Lung (tissue), 16 donors: ENCODE measurements around the gene GSPT2. TPM values are rescaled to one million over a fixed set of nuclear protein-coding genes. Genes with fewer than 3 reads are reported as not detected.
"Not testable (repeated sequence)": the region's sequence is repeated elsewhere in the genome, so short reads cannot be mapped to it uniquely, and the experiment has no call there.

ENCODE experiments used
- ATAC-seq: fragments of 200-7000 bp; cut with Tn5 transposase; one replicate; pipeline ENCODE4 v1.9.1; 2020; ENCODE audit warnings: moderate number of reproducible peaks; ENCODE audit not compliant: insufficient read depth, low FRiP score
- DNase-seq, 3 donors: peaks; one replicate each; pipeline ENCODE4 v3.0.0-alpha.2; 2013 to 2017
- H3K27ac ChIP-seq, 2 donors: one replicate each; pipeline ENCODE4 v1.5.1; 2013; ENCODE audit warnings: mild to moderate bottlenecking in 2 of 2, moderate library complexity in 2 of 2, control low read depth in 1 of 2, inconsistent platforms in 1 of 2, low read depth in 1 of 2, low read length in 1 of 2
- H3K27me3 ChIP-seq, 3 donors: one replicate each; pipeline ENCODE4 v1.5.1; 2013; ENCODE audit warnings: low read length in 2 of 3; ENCODE audit not compliant: control insufficient read depth in 3 of 3, insufficient read depth in 3 of 3
- H3K36me3 ChIP-seq, 4 donors: one replicate each; pipeline ENCODE4 v1.5.1; 2013; ENCODE audit warnings: low read length in 4 of 4, mild to moderate bottlenecking in 1 of 4, moderate library complexity in 1 of 4; ENCODE audit not compliant: control insufficient read depth in 4 of 4, insufficient read depth in 4 of 4
- H3K4me1 ChIP-seq, 5 donors: one replicate each; pipeline ENCODE4 v1.5.1; 2013; ENCODE audit warnings: low read length in 5 of 5, mild to moderate bottlenecking in 2 of 5, moderate library complexity in 1 of 5; ENCODE audit not compliant: control insufficient read depth in 5 of 5, insufficient read depth in 5 of 5
- H3K4me3 ChIP-seq: one replicate; pipeline ENCODE4 v1.5.1; 2013; ENCODE audit warnings: mild to moderate bottlenecking, control low read depth, moderate library complexity
- H3K9ac ChIP-seq, 2 donors: one replicate each; pipeline ENCODE4 v1.5.1; 2013; ENCODE audit warnings: low read length in 2 of 2, control low read depth in 1 of 2; ENCODE audit not compliant: insufficient read depth in 1 of 2
- H3K9me3 ChIP-seq, 4 donors: one replicate each; pipeline ENCODE4 v1.5.1; 2013; ENCODE audit warnings: low read length in 3 of 4, mild to moderate bottlenecking in 1 of 4, moderate library complexity in 1 of 4; ENCODE audit not compliant: control insufficient read depth in 4 of 4, insufficient read depth in 3 of 4
- WGBS, 2 donors: extraction: QIAGEN DNeasy Blood & Tissue Kit; methylation state at CpG; one replicate each; pipeline ENCODE4 v1.1.7; 2013; 5-methylcytosine and 5-hydroxymethylcytosine counted together
- long read RNA-seq, 5 donors: transcript quantifications; one replicate each; lab custom pipeline, GENCODE V29; 2026
- polyA plus RNA-seq, 2 donors: library from polyadenylated mRNA; stranded (reverse); fragments of 200-250 nt; gene quantifications; one replicate each; pipeline ENCODE4 v1.2.1, GENCODE V29; 2013
- total RNA-seq, 2 donors: library from RNA; depleted of rRNA in 1 of 2; stranded (reverse); fragments of >200 nt in 1 of 2; gene quantifications; one replicate each; pipeline ENCODE4 v1.2.1, GENCODE V29; 2014 to 2021
- TF ChIP-seq, protein P1 (sequence below): IDR thresholded peaks from 2 replicates; pipeline ENCODE4 v1.5.1; 2012; ENCODE audit warnings: mild to moderate bottlenecking; ENCODE audit errors: control extremely low read depth, extremely low read depth
- donor health status: control.
- donor health status: control.
- donor health status: Bipolar disorder and iron deficiency.
- donor health status: healthy.
- donor health status: DM: yes; HTN: yes; CAD: no.

GSPT2 gene
- total RNA-seq (10 to 100 TPM in 1 of 2 donors, 1 to 10 TPM in 1; 7.8 to 11.1 TPM), polyA plus RNA-seq (1 to 10 TPM; 3.2 to 4.8 TPM)
- long read RNA-seq, donor 1, transcript GSPT2-201 (1 exons, 2,802 nt) = major isoform, 23 of 23 reads
- long read RNA-seq, donor 1, partial matches to known transcripts = 0 of 23 reads
- long read RNA-seq, donor 1, other reads (novel, unspliced or antisense) = 0 of 23 reads
- long read RNA-seq, donor 2, transcript GSPT2-201 (1 exons, 2,802 nt) = major isoform, 15 of 15 reads
- long read RNA-seq, donor 2, partial matches to known transcripts = 0 of 15 reads
- long read RNA-seq, donor 2, other reads (novel, unspliced or antisense) = 0 of 15 reads
- long read RNA-seq, donor 3, transcript GSPT2-201 (1 exons, 2,802 nt) = major isoform, 12 of 12 reads
- long read RNA-seq, donor 3, partial matches to known transcripts = 0 of 12 reads
- long read RNA-seq, donor 3, other reads (novel, unspliced or antisense) = 0 of 12 reads
- long read RNA-seq, donor 4, transcript GSPT2-201 (1 exons, 2,802 nt) = major isoform, 18 of 18 reads
- long read RNA-seq, donor 4, partial matches to known transcripts = 0 of 18 reads
- long read RNA-seq, donor 4, other reads (novel, unspliced or antisense) = 0 of 18 reads
- long read RNA-seq, donor 5, transcript GSPT2-201 (1 exons, 2,802 nt) = major isoform, 21 of 21 reads
- long read RNA-seq, donor 5, partial matches to known transcripts = 0 of 21 reads
- long read RNA-seq, donor 5, other reads (novel, unspliced or antisense) = 0 of 21 reads

DNA sequence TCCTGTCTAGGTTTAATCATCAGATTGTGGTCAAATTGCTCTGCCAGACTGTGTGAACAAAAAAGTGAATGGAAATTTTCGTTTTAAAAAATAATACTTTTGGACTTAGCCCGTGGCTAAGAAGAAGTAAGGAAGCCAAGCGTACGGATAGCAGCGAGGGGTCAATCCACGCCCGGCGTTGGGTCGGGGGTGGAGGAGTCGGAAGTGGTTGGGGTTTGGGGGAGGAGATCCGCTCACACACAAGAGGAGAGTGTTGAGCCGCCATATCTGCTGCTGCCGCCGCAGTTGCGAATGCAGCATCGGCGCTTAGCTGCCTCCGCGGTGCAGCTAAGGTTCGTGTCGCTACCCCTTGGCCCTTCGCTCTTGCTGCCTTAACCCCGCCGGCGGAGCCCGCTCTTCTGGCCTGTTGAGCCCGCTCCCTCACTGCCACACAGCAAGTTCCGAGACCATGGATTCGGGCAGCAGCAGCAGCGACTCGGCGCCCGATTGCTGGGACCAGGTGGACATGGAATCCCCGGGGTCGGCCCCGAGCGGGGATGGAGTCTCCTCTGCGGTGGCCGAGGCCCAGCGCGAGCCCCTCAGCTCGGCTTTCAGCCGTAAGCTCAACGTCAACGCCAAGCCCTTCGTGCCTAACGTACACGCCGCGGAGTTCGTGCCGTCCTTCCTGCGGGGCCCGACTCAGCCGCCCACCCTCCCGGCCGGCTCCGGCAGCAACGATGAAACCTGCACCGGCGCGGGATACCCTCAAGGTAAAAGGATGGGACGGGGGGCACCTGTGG lies at the start of gene GSPT2:
GSPT2 (plus strand) TSS at position 264 of the 779 bp plus-strand sequence; CDS start at position 449, 185 bp downstream.
- TF ChIP-seq, protein P1, sequence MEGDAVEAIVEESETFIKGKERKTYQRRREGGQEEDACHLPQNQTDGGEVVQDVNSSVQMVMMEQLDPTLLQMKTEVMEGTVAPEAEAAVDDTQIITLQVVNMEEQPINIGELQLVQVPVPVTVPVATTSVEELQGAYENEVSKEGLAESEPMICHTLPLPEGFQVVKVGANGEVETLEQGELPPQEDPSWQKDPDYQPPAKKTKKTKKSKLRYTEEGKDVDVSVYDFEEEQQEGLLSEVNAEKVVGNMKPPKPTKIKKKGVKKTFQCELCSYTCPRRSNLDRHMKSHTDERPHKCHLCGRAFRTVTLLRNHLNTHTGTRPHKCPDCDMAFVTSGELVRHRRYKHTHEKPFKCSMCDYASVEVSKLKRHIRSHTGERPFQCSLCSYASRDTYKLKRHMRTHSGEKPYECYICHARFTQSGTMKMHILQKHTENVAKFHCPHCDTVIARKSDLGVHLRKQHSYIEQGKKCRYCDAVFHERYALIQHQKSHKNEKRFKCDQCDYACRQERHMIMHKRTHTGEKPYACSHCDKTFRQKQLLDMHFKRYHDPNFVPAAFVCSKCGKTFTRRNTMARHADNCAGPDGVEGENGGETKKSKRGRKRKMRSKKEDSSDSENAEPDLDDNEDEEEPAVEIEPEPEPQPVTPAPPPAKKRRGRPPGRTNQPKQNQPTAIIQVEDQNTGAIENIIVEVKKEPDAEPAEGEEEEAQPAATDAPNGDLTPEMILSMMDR = no peak
- ATAC-seq = peak; percentile 93
- H3K27me3 ChIP-seq = peaks cover 0 to 27% (median 16%) of the 10 kb centered on the region in 3 donors
- H3K36me3 ChIP-seq = peaks cover 0 to 4% (median 0%) of the 10 kb centered on the region in 4 donors
- H3K27ac ChIP-seq = peak within 1 kb of the TSS; percentile 59 to 77
- peaks cover 0 to 3% (median 0%) of the 10 kb centered on the region in 5 donors for H3K4me1 ChIP-seq
- peak; percentile 80 to 90 (median 84) for DNase-seq
- peaks cover 0 to 6% (median 2%) of the 10 kb centered on the region in 4 donors for H3K9me3 ChIP-seq
- H3K9ac ChIP-seq = peak within 1 kb of the TSS in 1 of 2 donors; percentile 63
- 1 to 27% methylated on average over 47 to 63 of the region's 63 CpGs for WGBS, 2 donors
- peak within 1 kb of the TSS; percentile 76 for H3K4me3 ChIP-seq

DNA sequence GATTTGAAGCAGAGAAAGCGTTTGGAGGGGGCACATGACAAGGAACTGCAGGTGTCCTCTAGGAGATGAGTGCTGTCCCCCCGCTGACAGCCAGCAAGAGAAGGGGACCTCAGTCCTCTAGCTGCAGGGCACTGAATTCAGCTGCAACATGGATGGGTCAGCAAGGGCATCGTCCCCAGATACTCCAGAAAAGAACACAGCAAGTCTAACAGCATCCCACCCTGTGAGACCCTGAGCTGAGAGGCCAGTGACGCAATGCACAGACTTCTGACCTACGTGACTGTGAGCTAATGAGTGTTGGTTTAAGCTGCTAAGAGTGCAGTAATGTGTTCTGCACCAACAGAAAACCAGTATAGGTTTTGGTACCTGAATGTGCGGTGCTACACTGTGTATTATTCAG lies 49.0 kb upstream of the GSPT2 start:
- H3K27ac ChIP-seq = no peak overlapping the region
- H3K9me3 ChIP-seq = no peaks in the 10 kb centered on the region
- H3K4me3 ChIP-seq = no peak overlapping the region
- 63 to 84% methylated on average over 6 of the region's 6 CpGs for WGBS, 2 donors
- no peaks in the 10 kb centered on the region for H3K36me3 ChIP-seq
- ATAC-seq (no peak), DNase-seq (no peak)
- H3K4me1 ChIP-seq = no peaks in the 10 kb centered on the region
- peaks cover 0 to 9% (median 8%) of the 10 kb centered on the region in 3 donors for H3K27me3 ChIP-seq
- no peak overlapping the region for H3K9ac ChIP-seq
- TF ChIP-seq, protein P1 = no peak

DNA sequence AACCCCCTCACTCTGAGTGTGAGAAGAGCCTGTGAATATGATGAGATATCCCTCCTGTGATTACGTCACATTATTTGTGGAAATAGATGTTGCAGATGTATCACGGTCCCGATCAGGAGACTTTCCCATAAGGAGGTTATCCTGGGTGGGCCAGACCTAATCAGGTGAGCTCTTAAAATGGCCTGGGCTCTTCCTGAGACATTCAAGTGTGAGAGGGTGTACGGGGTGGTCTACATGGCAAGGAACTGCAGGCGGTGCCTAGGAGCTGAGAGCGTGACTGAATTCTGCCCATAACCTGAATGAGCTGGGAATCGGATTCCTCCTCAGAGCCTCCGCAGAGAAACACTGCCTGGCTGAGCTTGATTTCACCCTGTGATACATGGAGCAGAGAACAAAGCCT lies 45.8 kb upstream of the GSPT2 start:
- WGBS, 2 donors = 86 to 94% methylated on average over 8 of the region's 8 CpGs

DNA sequence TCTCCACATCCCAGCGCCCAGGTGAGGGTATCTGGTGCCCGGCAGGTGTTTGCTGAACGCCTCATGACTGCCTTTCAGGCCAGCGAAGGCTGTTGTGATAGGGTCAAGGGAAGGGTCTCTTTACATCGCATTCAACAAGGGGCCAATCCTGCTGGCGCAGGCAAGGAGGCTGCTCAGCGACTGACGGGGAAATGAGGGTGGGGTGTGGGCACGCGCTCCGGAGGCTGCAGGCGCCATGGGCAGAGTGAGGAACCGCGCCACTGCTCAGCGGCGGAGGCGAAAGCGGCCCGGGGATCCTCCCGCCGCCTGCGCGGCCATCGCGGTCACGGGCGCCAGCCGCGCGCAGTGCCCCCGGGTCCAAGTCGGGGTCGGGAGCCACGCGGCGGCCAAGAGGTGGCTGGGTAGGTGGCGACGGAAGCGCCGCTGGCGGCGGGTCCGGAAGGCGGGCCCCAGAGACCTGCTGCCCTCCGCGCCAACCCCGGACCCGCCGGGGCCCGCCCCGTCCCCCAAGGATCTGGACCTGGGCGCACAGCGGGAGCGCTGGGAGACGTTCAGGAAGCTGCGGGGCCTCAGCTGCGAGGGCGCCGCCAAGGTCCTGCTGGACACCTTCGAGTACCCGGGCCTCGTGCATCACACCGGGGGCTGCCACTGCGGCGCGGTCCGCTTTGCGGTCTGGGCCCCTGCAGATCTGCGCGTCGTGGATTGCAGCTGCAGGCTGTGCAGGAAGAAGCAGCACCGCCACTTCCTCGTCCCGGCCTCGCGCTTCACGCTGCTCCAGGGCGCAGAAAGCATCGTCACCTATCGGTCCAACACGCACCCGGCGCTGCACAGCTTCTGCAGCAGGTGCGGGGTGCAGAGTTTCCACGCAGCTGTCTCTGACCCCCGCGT lies 32.7 kb upstream of the GSPT2 start, which contains the start of gene CENPVL1:
CENPVL1 (plus strand) TSS at position 236 of the 888 bp plus-strand sequence; CDS start at position 236, 0 bp downstream.
- not testable (repeated sequence) for ATAC-seq, H3K4me3 ChIP-seq, H3K9me3 ChIP-seq, H3K4me1 ChIP-seq, H3K9ac ChIP-seq, DNase-seq, H3K27ac ChIP-seq, H3K27me3 ChIP-seq, H3K36me3 ChIP-seq
- WGBS, 2 donors = no CpG with 5 or more reads among the region's 87 CpGs

More for the DNA sequence above, 45.8 kb upstream of the GSPT2 start:
- Histone ChIP-seq H3K4me3 (no peak overlapping the region), H3K27me3 (peaks cover 0 to 13% (median 11%) of the 10 kb centered on the region in 3 donors), H3K9me3 (no peaks in the 10 kb centered on the region), H3K9ac (no peak overlapping the region), H3K27ac (no peak overlapping the region), H3K4me1 (no peaks in the 10 kb centered on the region), H3K36me3 (no peaks in the 10 kb centered on the region)
- ATAC-seq (no peak), DNase-seq (no peak)
- TF ChIP-seq, protein P1 = no peak
